ENCODE results near the gene DNMT1. TPM values are rescaled to one million over a fixed set of nuclear protein-coding genes. Genes with fewer than 3 reads are reported as not detected.
A peak's percentile ranks its signal among the peaks of the same experiment; 100 is the strongest.

The DNMT1 gene
- total RNA-seq, 2 donors from 2014 or later: 57.5 to 61.2 TPM

- Histone ChIP-seq H3K9me3 (no peaks in the 10 kb centered on the region), H3K27me3 (replicated peaks; ENCODE audit: insufficient read depth) (no peaks in the 10 kb centered on the region), H3K36me3 (no peaks in the 10 kb centered on the region), H3K27ac (peak within 1 kb of the TSS; percentile 75 to 82), H3K4me3 (peak within 1 kb of the TSS; percentile 87), H3K4me1 (ENCODE audit: control insufficient read depth in 1 of 2, low read depth in 2 of 2) (peaks cover 0 to 6% of the 10 kb centered on the region in 2 donors)
- TF ChIP-seq CTCF (IDR thresholded peaks at IDR 0.05): no peak
- peak; percentile 67 for ATAC-seq (ENCODE audit: insufficient number of reproducible peaks, low FRiP score, low read depth)
- DNase-seq (ENCODE audit: low spot score): no peak
Observed at GRCh38 chr19:10085641-10086590, 108.8 kb downstream of the DNMT1 start, which contains the start of gene SHFL. Gene SHFL, plus strand, starts transcription at chr19:10086317. Its CDS starts 111 bp downstream, at chr19:10086428.

GRCh38 chr19:10084803-10085202 lies 110.0 kb downstream of the DNMT1 start:
- no peak overlapping the region for H3K4me3 ChIP-seq
- H3K9me3 ChIP-seq: no peaks in the 10 kb centered on the region
- H3K4me1 ChIP-seq (ENCODE audit: control insufficient read depth in 1 of 2, low read depth in 2 of 2): peaks cover 0 to 6% of the 10 kb centered on the region in 2 donors
- DNase-seq (ENCODE audit: low spot score): no peak
- H3K27ac ChIP-seq: no peak overlapping the region
- no peak for TF ChIP-seq CTCF (IDR thresholded peaks at IDR 0.05)
- no peak for ATAC-seq (ENCODE audit: insufficient number of reproducible peaks, low FRiP score, low read depth)
- no peaks in the 10 kb centered on the region for H3K27me3 ChIP-seq (replicated peaks; ENCODE audit: insufficient read depth)
- no peaks in the 10 kb centered on the region for H3K36me3 ChIP-seq

GRCh38 chr19:10083911-10084310 lies 110.8 kb downstream of the DNMT1 start:
- no peak for TF ChIP-seq CTCF (IDR thresholded peaks at IDR 0.05)
- Histone ChIP-seq H3K4me1 (ENCODE audit: control insufficient read depth in 1 of 2, low read depth in 2 of 2) (peaks cover 0 to 6% of the 10 kb centered on the region in 2 donors), H3K4me3 (no peak overlapping the region), H3K9me3 (no peaks in the 10 kb centered on the region), H3K27me3 (replicated peaks; ENCODE audit: insufficient read depth) (no peaks in the 10 kb centered on the region), H3K27ac (no peak overlapping the region), H3K36me3 (no peaks in the 10 kb centered on the region)
- DNase-seq (ENCODE audit: low spot score): no peak
- ATAC-seq (ENCODE audit: insufficient number of reproducible peaks, low FRiP score, low read depth): no peak

Other genes starting within 250 kb of the DNMT1 start
- 10 to 100 TPM; 11.1 to 14.3 TPM for gene COL5A3, start 184.4 kb downstream of the DNMT1 start, total RNA-seq
- gene RDH8, start 181.5 kb downstream of the DNMT1 start, total RNA-seq: not detected
- gene SHFL, start 108.6 kb downstream of the DNMT1 start, total RNA-seq: 10 to 100 TPM; 42.5 to 56.5 TPM
- not detected for gene ANGPTL6, start 92.3 kb downstream of the DNMT1 start, total RNA-seq
- gene PPAN, start 88.6 kb downstream of the DNMT1 start, total RNA-seq: 10 to 100 TPM; 14.6 to 39.0 TPM
- 10 to 100 TPM in 1 of 2 donors, 1 to 10 TPM in 1; 4.5 to 11.6 TPM for gene P2RY11, start 83.3 kb downstream of the DNMT1 start, total RNA-seq
- gene EIF3G, start 75.1 kb downstream of the DNMT1 start, total RNA-seq: 100 to 1,000 TPM; 194 to 212 TPM
- 10 to 100 TPM in 1 of 2 donors, 1 to 10 TPM in 1; 8.3 to 15.6 TPM for gene S1PR2, start 36.4 kb upstream of the DNMT1 start, total RNA-seq
- 10 to 100 TPM; 28.4 to 29.9 TPM for gene MRPL4, start 57.3 kb upstream of the DNMT1 start, total RNA-seq
- 100 to 1,000 TPM in 1 of 2 donors, 10 to 100 TPM in 1; 41.4 to 160 TPM for gene ICAM1, start 76.2 kb upstream of the DNMT1 start, total RNA-seq
- 1 to 10 TPM in 1 of 2 donors, under 1 TPM in 1; 0.95 to 2.0 TPM for gene ICAM4, start 92.0 kb upstream of the DNMT1 start, total RNA-seq
- gene ICAM5, start 95.0 kb upstream of the DNMT1 start, total RNA-seq: under 1 TPM; 0.41 to 0.49 TPM
- 1 to 10 TPM in 1 of 2 donors, not detected in 1; 5.3 TPM for gene ZGLP1, start 114.9 kb upstream of the DNMT1 start, total RNA-seq
- 10 to 100 TPM; 13.4 to 35.8 TPM for gene FDX2, start 121.1 kb upstream of the DNMT1 start, total RNA-seq
- 10 to 100 TPM; 31.8 to 33.4 TPM for gene RAVER1, start 138.6 kb upstream of the DNMT1 start, total RNA-seq
- gene ICAM3, start 144.7 kb upstream of the DNMT1 start, total RNA-seq: 1 to 10 TPM; 3.5 to 8.0 TPM
- gene TYK2, start 185.6 kb upstream of the DNMT1 start, total RNA-seq: 10 to 100 TPM; 79.3 to 96.7 TPM
- 100 to 1,000 TPM; 133 to 166 TPM for gene CDC37, start 208.6 kb upstream of the DNMT1 start, total RNA-seq
- gene PDE4A, start 225.6 kb upstream of the DNMT1 start, total RNA-seq: 10 to 100 TPM; 24.9 to 25.5 TPM

Data from thoracic aorta (tissue), 2 donors.